Stomach (tissue), 9 donors: Measurements from ENCODE around the gene CLCA1. TPM values are rescaled to one million over a fixed set of nuclear protein-coding genes. Genes with fewer than 3 reads are reported as not detected.

ENCODE experiments used
- DNase-seq, 2 donors: peaks; one replicate each; pipeline versions ENCODE4 v3.0.0 to v3.0.0-alpha.2; 2013 to 2019
- H3K27ac ChIP-seq, 5 donors: fragments of 200-600 bp in 4 of 5; sonication (generic) in 4 of 5; one replicate each; pipeline ENCODE4 v1.5.1; 2013 to 2019; ENCODE audit warnings: mild to moderate bottlenecking in 1 of 5, moderate library complexity in 1 of 5
- H3K27me3 ChIP-seq, 3 donors: fragments of 200-600 bp; sonication (generic); one replicate each; pipeline ENCODE4 v1.5.1; 2017 to 2019; ENCODE audit warnings: mixed run types in 1 of 3
- H3K36me3 ChIP-seq, 4 donors: fragments of 200-600 bp; sonication (generic); 1 replicate in 3 of 4; 2 replicates in 1 of 4; pipeline ENCODE4 v1.5.1; 2016 to 2019
- H3K4me1 ChIP-seq, 4 donors: fragments of 200-600 bp; sonication (generic); one replicate each; pipeline ENCODE4 v1.5.1; 2016 to 2019
- H3K4me3 ChIP-seq, 4 donors: fragments of 200-600 bp; sonication (generic) in 3 of 4; one replicate each; pipeline ENCODE4 v1.5.1; 2016 to 2019; ENCODE audit warnings: mild to moderate bottlenecking in 1 of 4
- H3K9me3 ChIP-seq, 4 donors: fragments of 200-600 bp; sonication (generic); one replicate each; pipeline ENCODE4 v1.5.1; 2016 to 2019
- CTCF ChIP-seq, 7 experiments: fragments of 450-650 bp in 4 of 7; fragments of 200-600 bp in 3 of 7; sonication (generic) in 3 of 7; IDR thresholded peaks; one replicate each; pipeline ENCODE4 v1.5.1; 2016 to 2019; ENCODE audit warnings: antibody characterized with exemption in 7 of 7, control low read depth in 2 of 7, mild to moderate bottlenecking in 1 of 7
- EP300 ChIP-seq: sonication (generic); formaldehyde crosslinking; IDR thresholded peaks from one replicate; pipeline ENCODE4 v1.6.1; 2017; ENCODE audit warnings: antibody characterized with exemption
- POLR2A ChIP-seq, 4 donors: fragments of 450-650 bp; IDR thresholded peaks; one replicate each; pipeline ENCODE4 v1.6.1; 2016; ENCODE audit warnings: antibody characterized with exemption in 4 of 4, control low read depth in 2 of 4, mild to moderate bottlenecking in 1 of 4, moderate library complexity in 1 of 4
- POLR2AphosphoS5 ChIP-seq, 3 donors: sonication (generic); formaldehyde crosslinking; IDR thresholded peaks; one replicate each; pipeline ENCODE4 v1.6.1; 2016; ENCODE audit warnings: antibody characterized with exemption in 3 of 3
- WGBS, 5 donors: extraction: QIAGEN DNeasy Blood & Tissue Kit in 3 of 5; methylation state at CpG; one replicate each; pipeline versions ENCODE4 v1.1.5 to v1.1.7; 2013 to 2018; 5-methylcytosine and 5-hydroxymethylcytosine counted together
- intact Hi-C: fragments of 100-400 bp; cut with DNase I; formaldehyde crosslinking; loops from one replicate; pipeline ENCODE4 v1.15.1; 2023; ENCODE audit warnings: low total_unique reads
- polyA plus RNA-seq, 3 donors: library from polyadenylated mRNA; stranded (reverse); fragments of 200-250 nt; gene quantifications; one replicate each; pipeline ENCODE4 v1.2.3, GENCODE V29; 2013
- total RNA-seq, 5 donors: library from RNA; depleted of rRNA; stranded (reverse); fragments of >200 nt; gene quantifications; one replicate each; pipeline versions ENCODE4 v1.1.0 to v1.2.3, GENCODE V29; 2014 to 2016
- donor health status: healthy with polysubstance abuse.
- donor health status: Bipolar disorder and iron deficiency.
- donor health status: healthy.

CLCA1 gene
- total and polyA plus RNA-seq, 8 donors: 0.12 to 89.8 (median 13.0) TPM; not detected in 4

GRCh38 chr1:86516335-86516734, 47.6 kb downstream of the CLCA1 start:
- Histone ChIP-seq H3K4me3 (no peak overlapping the region), H3K36me3 (no peaks in the 10 kb centered on the region), H3K4me1 (peaks cover 0 to 4% (median 0%) of the 10 kb centered on the region in 4 donors), H3K9me3 (no peaks in the 10 kb centered on the region), H3K27me3 (no peaks in the 10 kb centered on the region), H3K27ac (no peak overlapping the region)
- intact Hi-C loops: no loop called here
- DNase-seq: no peak
- 91 to 97% (median 94%) methylated on average over 1 of the region's 1 CpG for WGBS, 5 donors
- TF ChIP-seq POLR2AphosphoS5 (IDR thresholded peaks at IDR 0.05): no peak
- no peak for TF ChIP-seq CTCF (IDR thresholded peaks at IDR 0.05)
- no peak for TF ChIP-seq POLR2A (IDR thresholded peaks at IDR 0.05)
- TF ChIP-seq EP300: no peak

GRCh38 chr1:86517336-86517735, 48.6 kb downstream of the CLCA1 start:
- H3K36me3 ChIP-seq: no peaks in the 10 kb centered on the region
- WGBS, 5 donors: 54 to 64% (median 59%) methylated on average over 1 of the region's 1 CpG

GRCh38 chr1:86520789-86521521, 52.2 kb downstream of the CLCA1 start:
- Histone ChIP-seq H3K27me3 (no peaks in the 10 kb centered on the region), H3K27ac (no peak overlapping the region), H3K36me3 (no peaks in the 10 kb centered on the region), H3K9me3 (peaks cover 0 to 12% (median 3%) of the 10 kb centered on the region in 4 donors), H3K4me3 (no peak overlapping the region), H3K4me1 (peaks cover 0 to 4% (median 0%) of the 10 kb centered on the region in 4 donors)
- WGBS, 5 donors: 75 to 87% (median 81%) methylated on average over 4 of the region's 4 CpGs
- TF ChIP-seq CTCF (IDR thresholded peaks at IDR 0.05): no peak
- no peak for TF ChIP-seq EP300
- no peak for TF ChIP-seq POLR2A (IDR thresholded peaks at IDR 0.05)
- TF ChIP-seq POLR2AphosphoS5 (IDR thresholded peaks at IDR 0.05): no peak
- DNase-seq: no peak
- intact Hi-C loops: no loop called here

More at GRCh38 chr1:86517336-86517735, 48.6 kb downstream of the CLCA1 start:
- no peak overlapping the region for H3K27ac ChIP-seq
- no peaks in the 10 kb centered on the region for H3K9me3 ChIP-seq
- intact Hi-C loops: no loop called here
- no peak for TF ChIP-seq POLR2A (IDR thresholded peaks at IDR 0.05)
- no peak for TF ChIP-seq POLR2AphosphoS5 (IDR thresholded peaks at IDR 0.05)
- TF ChIP-seq EP300: no peak
- no peak for TF ChIP-seq CTCF (IDR thresholded peaks at IDR 0.05)
- H3K4me3 ChIP-seq: no peak overlapping the region
- DNase-seq: no peak
- H3K4me1 ChIP-seq: peaks cover 0 to 4% (median 0%) of the 10 kb centered on the region in 4 donors
- H3K27me3 ChIP-seq: no peaks in the 10 kb centered on the region

- no peak overlapping the region for H3K4me3 ChIP-seq
- TF ChIP-seq EP300: no peak
- no peak for TF ChIP-seq CTCF (IDR thresholded peaks at IDR 0.05)
- TF ChIP-seq POLR2A (IDR thresholded peaks at IDR 0.05): no peak
- no peak for TF ChIP-seq POLR2AphosphoS5 (IDR thresholded peaks at IDR 0.05)
- no peaks in the 10 kb centered on the region for H3K36me3 ChIP-seq
- no peaks in the 10 kb centered on the region for H3K27me3 ChIP-seq
- H3K4me1 ChIP-seq: peaks cover 0 to 4% (median 0%) of the 10 kb centered on the region in 4 donors
- peaks cover 0 to 12% (median 3%) of the 10 kb centered on the region in 4 donors for H3K9me3 ChIP-seq
- intact Hi-C loops: no loop called here
- no peak for DNase-seq
- 69 to 80% (median 74%) methylated on average over 2 of the region's 2 CpGs for WGBS, 5 donors
- no peak overlapping the region for H3K27ac ChIP-seq
These were observed 52.8 kb downstream of the CLCA1 start for GRCh38 chr1:86521522-86521891.
